H9 (cell line): Measurements from ENCODE around the gene PASD1. TPM values are rescaled to one million over a fixed set of nuclear protein-coding genes. Genes with fewer than 3 reads are reported as not detected.

Experiments used
- DNase-seq: peaks from one replicate; pipeline ENCODE4 v3.0.0-alpha.2; 2017
- H2AFZ ChIP-seq: one replicate; pipeline ENCODE4 v1.6.1; 2013; ENCODE audit warnings: mild to moderate bottlenecking, low read length, control low read depth, moderate library complexity
- H2AK5ac ChIP-seq: 2 replicates; pipeline ENCODE4 v1.6.1; 2013; ENCODE audit warnings: low read length, control low read depth, mixed read lengths; ENCODE audit not compliant: insufficient read length
- H2BK120ac ChIP-seq: one replicate; pipeline ENCODE4 v1.6.1; 2013; ENCODE audit warnings: low read depth, mild to moderate bottlenecking, low read length, control low read depth, inconsistent platforms; ENCODE audit not compliant: poor library complexity, severe bottlenecking
- H2BK12ac ChIP-seq: 2 replicates; pipeline ENCODE4 v1.6.1; 2013; ENCODE audit warnings: low read length, control low read depth, mixed read lengths, low read depth; ENCODE audit not compliant: insufficient read length
- H2BK15ac ChIP-seq: 2 replicates; pipeline ENCODE4 v1.6.1; 2013; ENCODE audit warnings: low read depth, low read length, control low read depth
- H2BK20ac ChIP-seq: one replicate; pipeline ENCODE4 v1.6.1; 2013; ENCODE audit warnings: low read depth, mild to moderate bottlenecking, low read length, control low read depth, inconsistent platforms; ENCODE audit not compliant: poor library complexity, severe bottlenecking
- H2BK5ac ChIP-seq: 2 replicates; pipeline ENCODE4 v1.6.1; 2013; ENCODE audit warnings: low read length, control low read depth, mixed read lengths; ENCODE audit not compliant: insufficient read length
- H3K14ac ChIP-seq: 2 replicates; pipeline ENCODE4 v1.6.1; 2013; ENCODE audit warnings: low read length, control low read depth; ENCODE audit not compliant: insufficient read depth
- H3K18ac ChIP-seq: 2 replicates; pipeline ENCODE4 v1.6.1; 2013; ENCODE audit warnings: low read depth, mild to moderate bottlenecking, mixed read lengths, low read length, control low read depth; ENCODE audit not compliant: insufficient read length
- H3K23ac ChIP-seq: 2 replicates; pipeline ENCODE4 v1.6.1; 2013; ENCODE audit warnings: low read length, control low read depth, mixed read lengths, low read depth; ENCODE audit not compliant: insufficient read length
- H3K23me2 ChIP-seq: 2 replicates; pipeline ENCODE4 v1.6.1; 2013; ENCODE audit warnings: low read depth, mild to moderate bottlenecking, mixed read lengths, low read length, control low read depth; ENCODE audit not compliant: insufficient read length, poor library complexity, severe bottlenecking
- H3K27ac ChIP-seq: 2 replicates; pipeline ENCODE4 v1.5.1; 2013; ENCODE audit warnings: low read length, control low read depth, mixed read lengths, low read depth; ENCODE audit not compliant: insufficient read length
- H3K27me3 ChIP-seq: 2 replicates; pipeline ENCODE4 v1.6.1; 2013; ENCODE audit warnings: low read length, control low read depth, inconsistent platforms; ENCODE audit not compliant: insufficient read depth
- H3K4ac ChIP-seq: 2 replicates; pipeline ENCODE4 v1.6.1; 2013; ENCODE audit warnings: low read depth, mild to moderate bottlenecking, control low read depth, inconsistent platforms, low read length, moderate library complexity
- H3K4me1 ChIP-seq: 2 replicates; pipeline ENCODE4 v1.6.1; 2013; ENCODE audit warnings: low read length, control low read depth, inconsistent platforms; ENCODE audit not compliant: insufficient read depth
- H3K4me2 ChIP-seq: 2 replicates; pipeline ENCODE4 v1.6.1; 2013; ENCODE audit warnings: low read length, control low read depth, mixed read lengths; ENCODE audit not compliant: insufficient read length, insufficient read depth
- H3K56ac ChIP-seq: 2 replicates; pipeline ENCODE4 v1.6.1; 2013; ENCODE audit warnings: low read depth, mild to moderate bottlenecking, mixed read lengths, low read length, control low read depth; ENCODE audit not compliant: insufficient read length
- H3K79me1 ChIP-seq: 2 replicates; pipeline ENCODE4 v1.6.1; 2013; ENCODE audit warnings: low read depth, mild to moderate bottlenecking, moderate library complexity, low read length, control low read depth, inconsistent platforms; ENCODE audit not compliant: insufficient read depth, poor library complexity, severe bottlenecking
- H3K79me2 ChIP-seq: 2 replicates; pipeline ENCODE4 v1.6.1; 2013; ENCODE audit warnings: low read length, control low read depth, inconsistent platforms; ENCODE audit not compliant: insufficient read depth
- H3K9ac ChIP-seq: 2 replicates; pipeline ENCODE4 v1.6.1; 2013; ENCODE audit warnings: low read length, control low read depth, mixed read lengths; ENCODE audit not compliant: insufficient read length; ENCODE audit errors: extremely low read depth
- H3K9me3 ChIP-seq: one replicate; pipeline ENCODE4 v1.6.1; 2013; ENCODE audit warnings: low read depth, low read length, inconsistent platforms; ENCODE audit not compliant: control insufficient read depth
- H3T11ph ChIP-seq: one replicate; pipeline ENCODE4 v1.6.1; 2013; ENCODE audit warnings: mild to moderate bottlenecking, low read length, control low read depth, inconsistent platforms
- H4K20me1 ChIP-seq: one replicate; pipeline ENCODE4 v1.6.1; 2013; ENCODE audit not compliant: control insufficient read depth, insufficient read length, insufficient read depth
- H4K5ac ChIP-seq: 2 replicates; pipeline ENCODE4 v1.6.1; 2013; ENCODE audit warnings: low read depth, mild to moderate bottlenecking, mixed read lengths, low read length, control low read depth; ENCODE audit not compliant: insufficient read length
- H4K8ac ChIP-seq: replicated peaks from 2 replicates; pipeline ENCODE4 v1.6.1; 2013; ENCODE audit warnings: low read length, control low read depth, mixed read lengths, low read depth; ENCODE audit not compliant: insufficient read length
- H4K91ac ChIP-seq: 2 replicates; pipeline ENCODE4 v1.6.1; 2013; ENCODE audit warnings: low read depth, mild to moderate bottlenecking, moderate library complexity, mixed read lengths, low read length, control low read depth; ENCODE audit not compliant: insufficient read length
- H3K27ac Mint-ChIP-seq, 3 experiments: 2 replicates in 2 of 3; 3 replicates in 1 of 3; pipeline ENCODE4 v1.8.0; 2020 to 2021; ENCODE audit warnings: mixed read lengths in 3 of 3, mild to moderate bottlenecking in 1 of 3, moderate library complexity in 1 of 3
- H3K27me3 Mint-ChIP-seq: 2 replicates; pipeline ENCODE4 v1.8.0; 2021; ENCODE audit warnings: low read depth, mild to moderate bottlenecking, moderate library complexity, mixed read lengths
- H3K36me3 Mint-ChIP-seq, 3 experiments: 2 replicates in 2 of 3; 3 replicates in 1 of 3; pipeline ENCODE4 v1.8.0; 2020 to 2021; ENCODE audit warnings: low read depth in 3 of 3, mixed read lengths in 3 of 3; ENCODE audit not compliant: insufficient read depth in 1 of 3
- H3K4me1 Mint-ChIP-seq, 2 experiments: 2 replicates each; pipeline ENCODE4 v1.8.0; 2020; ENCODE audit warnings: mixed read lengths in 2 of 2
- H3K4me3 Mint-ChIP-seq, 2 experiments: 2 replicates in 1 of 2; 3 replicates in 1 of 2; pipeline ENCODE4 v1.8.0; 2020 to 2021; ENCODE audit warnings: mild to moderate bottlenecking in 2 of 2, mixed read lengths in 2 of 2, moderate library complexity in 1 of 2
- H3K9me3 Mint-ChIP-seq, 2 experiments: 2 replicates in 1 of 2; 3 replicates in 1 of 2; pipeline ENCODE4 v1.8.0; 2020; ENCODE audit warnings: mild to moderate bottlenecking in 2 of 2, mixed read lengths in 2 of 2, moderate library complexity in 1 of 2
- CTCF ChIP-seq: fragments of 200-600 bp; sonication (generic); conservative IDR thresholded peaks from 3 replicates; pipeline ENCODE4 v1.8.0; 2021; ENCODE audit warnings: antibody characterized with exemption, mild to moderate bottlenecking
- WGBS: extraction: QIAGEN DNeasy Blood & Tissue Kit; methylation state at CpG from one replicate; pipeline ENCODE4 v1.1.7; 2013; ENCODE audit warnings: missing lambda C conversion rate, low lambda C conversion rate, mixed read lengths; ENCODE audit not compliant: insufficient read length; ENCODE audit errors: extremely low coverage; 5-methylcytosine and 5-hydroxymethylcytosine counted together
- total RNA-seq: library from RNA; stranded (reverse); gene quantifications from 2 replicates; pipeline ENCODE4 v1.2.1, GENCODE V29; 2021

The PASD1 gene
- total RNA-seq, 1 experiment from 2014 or later: not detected

- H4K20me1 ChIP-seq: no peaks in the 10 kb centered on the region
- Mint-ChIP-seq H3K9me3 (peaks cover 70 to 81% of the 10 kb centered on the region in 2 experiments), H3K27ac (no peak overlapping the region), H3K4me1 (peaks cover 3 to 6% of the 10 kb centered on the region in 2 experiments), H3K36me3 (peaks cover 0 to 1% (median 0%) of the 10 kb centered on the region in 3 experiments; a peak in 4 of 7 replicates), H3K4me3 (no peak overlapping the region), H3K27me3 (peaks cover 15% of the 10 kb centered on the region)
- H3K4ac ChIP-seq: no peak overlapping the region
- H3K56ac ChIP-seq: no peak overlapping the region
- H3K27me3 ChIP-seq: no peaks in the 10 kb centered on the region
- H3K4me1 ChIP-seq: no peaks in the 10 kb centered on the region; the same call in 1 of the 2 replicates
- no peak overlapping the region for H3K27ac ChIP-seq
- H2BK20ac ChIP-seq: no peak overlapping the region
- H3K9me3 ChIP-seq: peaks cover 60% of the 10 kb centered on the region
- H3K23ac ChIP-seq: no peak overlapping the region
- no peaks in the 10 kb centered on the region for H3K79me1 ChIP-seq
- no peak overlapping the region for H2BK5ac ChIP-seq
- no peaks in the 10 kb centered on the region for H3K79me2 ChIP-seq
- H3K23me2 ChIP-seq: no peaks in the 10 kb centered on the region
- H3K9ac ChIP-seq: no peak overlapping the region
- no peak overlapping the region for H4K8ac ChIP-seq
- no peak overlapping the region for H2BK15ac ChIP-seq
- H3K4me2 ChIP-seq: no peak overlapping the region
- no peak for TF ChIP-seq CTCF
- H4K5ac ChIP-seq: no peak overlapping the region
- no CpG with 5 or more reads among the region's 4 CpGs for WGBS
- H3T11ph ChIP-seq: no peak overlapping the region
- no peak overlapping the region for H2BK120ac ChIP-seq
- no peak overlapping the region for H3K18ac ChIP-seq
- H2AK5ac ChIP-seq: no peak overlapping the region
- no peak overlapping the region for H3K14ac ChIP-seq
- DNase-seq: no peak
- H4K91ac ChIP-seq: no peak overlapping the region
- H2AFZ ChIP-seq: no peak overlapping the region
- H2BK12ac ChIP-seq: no peak overlapping the region
Measured at GRCh38 chrX:151701071-151701470, 137.6 kb downstream of the PASD1 start.
